Bladder microvascular endothelial cell (primary cell): ENCODE results near the gene SLC41A3. TPM values are rescaled to one million over a fixed set of nuclear protein-coding genes. Genes with fewer than 3 reads are reported as not detected.

Experiments
- total RNA-seq: library from RNA; depleted of rRNA; stranded (reverse); fragments of >200 nt; gene quantifications from 2 replicates; pipeline ENCODE4 v1.2.3, GENCODE V29; 2014

The SLC41A3 gene
- total RNA-seq: 48.2 and 112 TPM in 2 replicates

GRCh38 chr3:126083913-126084767, at the start of gene SLC41A3:
Gene SLC41A3, minus strand, starts transcription at chr3:126084124. Its CDS starts 15,905 bp downstream, at chr3:126068219.

GRCh38 chr3:125968701-125969592, 115.0 kb downstream of the SLC41A3 start, which contains the start of gene ROPN1B:
Gene ROPN1B, plus strand, starts transcription at chr3:125969178. Its CDS starts 2,877 bp downstream, at chr3:125972055.

Other genes starting within 250 kb of the SLC41A3 start
- not detected in 2 replicates for gene ROPN1B, start 114.9 kb downstream of the SLC41A3 start, total RNA-seq
- under 0.01 TPM in 1 of 2 replicates, not detected in the other for gene ALDH1L1, start 96.5 kb upstream of the SLC41A3 start, total RNA-seq